Measurements from ENCODE around the gene COL4A4. TPM values are rescaled to one million over a fixed set of nuclear protein-coding genes. Genes with fewer than 3 reads are reported as not detected.

The COL4A4 gene
- total RNA-seq, 1 donor = 0.36 TPM

- peak; percentile 77 for DNase-seq (ENCODE audit: insufficient read length, low spot score, missing footprints)
- Histone ChIP-seq H3K9me3 (ENCODE audit: low read depth, low read length) (peaks cover 3% of the 10 kb centered on the region), H3K27me3 (ENCODE audit: insufficient read depth, low read length) (peaks cover 53% of the 10 kb centered on the region), H3K36me3 (ENCODE audit: insufficient read depth, low read length) (no peaks in the 10 kb centered on the region), H3K4me2 (ENCODE audit: insufficient read depth, low read length) (peak overlapping the region; percentile 74), H3K27ac (ENCODE audit: low read depth, low read length) (no peak overlapping the region), H4K20me1 (ENCODE audit: insufficient read depth, low read length) (no peaks in the 10 kb centered on the region), H3K79me2 (ENCODE audit: insufficient read depth, low read length) (no peaks in the 10 kb centered on the region), H2AFZ (ENCODE audit: low read length) (peak overlapping the region; percentile 74), H3K4me1 (ENCODE audit: insufficient read depth, low read length) (no peaks in the 10 kb centered on the region), H3K4me3 (ENCODE audit: insufficient read depth, low read length) (peak overlapping the region; percentile 65)
- no peak for TF ChIP-seq CTCF (IDR thresholded peaks at IDR 0.05; ENCODE audit: extremely low read depth, low read depth, low read length)
Observed at GRCh38 chr2:227163485-227163997, 464 bp downstream of the COL4A4 start.

DNA sequence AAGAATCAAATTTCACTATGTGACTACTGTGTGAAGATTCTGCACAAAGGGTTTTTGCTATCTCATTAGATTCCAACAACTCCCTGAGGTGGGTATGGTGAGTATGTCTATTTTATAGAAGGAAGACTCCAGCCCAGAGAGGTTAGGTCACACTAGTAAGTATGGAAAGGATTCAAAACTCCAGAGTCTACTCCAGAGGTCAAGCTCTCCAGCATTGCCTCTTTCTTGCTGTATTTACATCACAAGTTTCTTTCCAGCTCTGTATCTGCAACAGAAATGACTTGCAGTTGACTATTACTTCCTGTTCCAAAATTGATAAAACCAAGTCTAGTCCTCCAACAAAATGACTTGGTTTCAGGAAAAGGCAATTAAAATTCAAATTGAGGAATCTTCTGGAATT is 2.1 kb downstream of the COL4A4 start:
- Histone ChIP-seq H3K4me2 (ENCODE audit: insufficient read depth, low read length) (no peak overlapping the region), H4K20me1 (ENCODE audit: insufficient read depth, low read length) (no peaks in the 10 kb centered on the region), H3K27me3 (ENCODE audit: insufficient read depth, low read length) (peaks cover 49% of the 10 kb centered on the region), H3K27ac (ENCODE audit: low read depth, low read length) (no peak overlapping the region), H3K36me3 (ENCODE audit: insufficient read depth, low read length) (no peaks in the 10 kb centered on the region), H3K9me3 (ENCODE audit: low read depth, low read length) (peaks cover 3% of the 10 kb centered on the region), H3K79me2 (ENCODE audit: insufficient read depth, low read length) (no peaks in the 10 kb centered on the region), H2AFZ (ENCODE audit: low read length) (no peak overlapping the region), H3K4me3 (ENCODE audit: insufficient read depth, low read length) (no peak overlapping the region), H3K4me1 (ENCODE audit: insufficient read depth, low read length) (no peaks in the 10 kb centered on the region)
- no peak for TF ChIP-seq CTCF (IDR thresholded peaks at IDR 0.05; ENCODE audit: extremely low read depth, low read depth, low read length)
- peak; percentile 63 for DNase-seq (ENCODE audit: insufficient read length, low spot score, missing footprints)

DNA sequence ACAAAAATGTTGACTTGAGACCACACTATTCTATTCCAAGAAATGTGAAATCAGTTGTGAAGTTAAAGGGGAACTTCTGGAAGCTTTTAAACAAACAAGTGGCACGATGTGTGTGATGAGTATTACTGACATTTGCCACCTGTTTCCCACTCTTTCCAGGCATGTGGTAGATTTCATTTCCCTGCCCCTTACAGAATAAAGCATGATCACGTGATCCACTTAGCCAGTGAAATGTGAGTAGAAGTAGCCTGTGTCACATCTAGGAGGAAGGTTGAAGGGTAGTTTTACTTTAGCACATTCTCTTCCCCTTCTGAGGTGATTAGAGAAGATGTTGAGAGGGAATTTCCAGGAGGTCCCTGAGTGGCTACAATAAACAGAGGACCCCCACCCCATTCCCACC is 3.8 kb downstream of the COL4A4 start:
- H3K9me3 ChIP-seq (ENCODE audit: low read depth, low read length) = no peaks in the 10 kb centered on the region
- no peak for TF ChIP-seq CTCF (IDR thresholded peaks at IDR 0.05; ENCODE audit: extremely low read depth, low read depth, low read length)
- no peak for DNase-seq (ENCODE audit: insufficient read length, low spot score, missing footprints)
- no peaks in the 10 kb centered on the region for H3K79me2 ChIP-seq (ENCODE audit: insufficient read depth, low read length)
- H4K20me1 ChIP-seq (ENCODE audit: insufficient read depth, low read length) = no peaks in the 10 kb centered on the region
- H3K36me3 ChIP-seq (ENCODE audit: insufficient read depth, low read length) = no peaks in the 10 kb centered on the region
- no peak overlapping the region for H3K4me2 ChIP-seq (ENCODE audit: insufficient read depth, low read length)
- H3K4me3 ChIP-seq (ENCODE audit: insufficient read depth, low read length) = no peak overlapping the region
- H3K4me1 ChIP-seq (ENCODE audit: insufficient read depth, low read length) = peaks cover 5% of the 10 kb centered on the region
- H3K27me3 ChIP-seq (ENCODE audit: insufficient read depth, low read length) = peaks cover 31% of the 10 kb centered on the region
- no peak overlapping the region for H3K27ac ChIP-seq (ENCODE audit: low read depth, low read length)
- no peak overlapping the region for H2AFZ ChIP-seq (ENCODE audit: low read length)

DNA sequence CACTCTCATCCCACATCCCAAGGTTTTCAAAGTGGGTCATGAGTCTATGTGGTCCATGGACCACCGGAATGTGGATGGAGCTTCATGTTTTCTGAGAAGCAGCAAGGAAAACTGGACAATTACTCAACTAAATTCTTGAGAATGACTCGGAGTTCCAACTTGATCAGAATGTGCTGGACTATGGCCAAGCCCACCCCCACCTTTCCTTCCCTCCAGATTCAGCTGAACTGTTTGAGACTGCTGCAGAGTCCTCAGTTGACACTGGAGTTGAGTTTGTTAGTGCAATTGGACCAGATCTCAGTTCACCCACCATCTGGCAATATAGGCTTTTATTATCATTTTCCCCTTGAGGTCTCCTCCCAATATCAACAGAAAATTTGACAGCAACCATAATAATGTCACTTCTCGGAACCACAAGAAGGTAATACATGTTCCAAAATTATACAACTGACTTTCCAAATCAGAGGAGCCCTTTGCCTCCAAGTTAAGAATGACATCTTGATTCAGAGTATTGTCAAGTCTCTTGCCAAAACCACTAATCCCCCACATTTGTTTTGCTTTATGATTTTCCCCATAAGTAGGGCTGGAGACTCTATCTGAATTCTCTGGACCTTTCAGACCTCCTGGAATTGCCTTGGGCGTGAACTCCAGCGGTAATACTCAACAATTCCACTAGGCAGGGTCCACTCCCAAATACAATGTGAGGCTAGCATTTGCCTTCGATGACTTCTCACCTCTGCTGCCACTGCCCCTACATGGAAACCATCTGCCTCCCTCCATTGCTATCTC is 8.8 kb downstream of the COL4A4 start:
- peak overlapping the region; percentile 16 for H3K4me2 ChIP-seq (ENCODE audit: insufficient read depth, low read length)
- TF ChIP-seq CTCF (IDR thresholded peaks at IDR 0.05; ENCODE audit: extremely low read depth, low read depth, low read length) = no peak
- no peak for DNase-seq (ENCODE audit: insufficient read length, low spot score, missing footprints)
- no peaks in the 10 kb centered on the region for H3K36me3 ChIP-seq (ENCODE audit: insufficient read depth, low read length)
- H3K9me3 ChIP-seq (ENCODE audit: low read depth, low read length) = no peaks in the 10 kb centered on the region
- H3K4me3 ChIP-seq (ENCODE audit: insufficient read depth, low read length) = no peak overlapping the region
- peaks cover 12% of the 10 kb centered on the region for H3K4me1 ChIP-seq (ENCODE audit: insufficient read depth, low read length)
- H3K27ac ChIP-seq (ENCODE audit: low read depth, low read length) = no peak overlapping the region
- no peak overlapping the region for H2AFZ ChIP-seq (ENCODE audit: low read length)
- no peaks in the 10 kb centered on the region for H3K79me2 ChIP-seq (ENCODE audit: insufficient read depth, low read length)
- H3K27me3 ChIP-seq (ENCODE audit: insufficient read depth, low read length) = no peaks in the 10 kb centered on the region
- H4K20me1 ChIP-seq (ENCODE audit: insufficient read depth, low read length) = no peaks in the 10 kb centered on the region

Data from osteoblast (primary cell).